Activated CD8-positive, alpha-beta memory T cell treated with anti-CD3 and anti-CD28 coated beads, Interleukin-2, amount 50 U/mL, for 24 hours (primary cell): Measurements from ENCODE around the gene ACYP2.

ENCODE experiments used
- DNase-seq: peaks from one replicate; pipeline ENCODE4 v3.0.0-alpha.2; 2020; ENCODE audit errors: extremely low read depth

Gene ACYP2

GRCh38 chr2:54212456-54212855 lies 97.0 kb downstream of the ACYP2 start:
- no peak for DNase-seq

GRCh38 chr2:54213082-54213481 lies 97.7 kb downstream of the ACYP2 start:
- no peak for DNase-seq

GRCh38 chr2:54224997-54225396 lies 109.6 kb downstream of the ACYP2 start:
- no peak for DNase-seq

GRCh38 chr2:54226260-54226659 lies 110.8 kb downstream of the ACYP2 start:
- DNase-seq = no peak

GRCh38 chr2:54227798-54228197 lies 112.4 kb downstream of the ACYP2 start:
- DNase-seq = no peak

GRCh38 chr2:54228945-54229344 lies 113.5 kb downstream of the ACYP2 start:
- DNase-seq = no peak

GRCh38 chr2:54233832-54234649 lies 118.6 kb downstream of the ACYP2 start:
- DNase-seq = no peak

- no peak for DNase-seq
Measured at GRCh38 chr2:54237428-54237827, 122.0 kb downstream of the ACYP2 start.

GRCh38 chr2:54239427-54239826 lies 124.0 kb downstream of the ACYP2 start:
- no peak for DNase-seq

GRCh38 chr2:54240515-54241469 lies 125.4 kb downstream of the ACYP2 start:
- no peak for DNase-seq

GRCh38 chr2:54247115-54247514 lies 131.7 kb downstream of the ACYP2 start:
- DNase-seq = no peak

- no peak for DNase-seq
Measured at GRCh38 chr2:54249629-54250028, 134.2 kb downstream of the ACYP2 start.

- DNase-seq = no peak
Measured at GRCh38 chr2:54254180-54254579, 138.8 kb downstream of the ACYP2 start.

- no peak for DNase-seq
Measured at GRCh38 chr2:54255230-54256090, 140.0 kb downstream of the ACYP2 start.

- no peak for DNase-seq
Measured at GRCh38 chr2:54256091-54256694, 140.8 kb downstream of the ACYP2 start, which contains the start of gene TSPYL6. TSS of gene TSPYL6 (minus strand) at chr2:54256229. CDS start at chr2:54256151, 78 bp downstream.

- DNase-seq = no peak
Measured at GRCh38 chr2:54258166-54258565, 142.8 kb downstream of the ACYP2 start.

- DNase-seq = no peak
Measured at GRCh38 chr2:54259413-54260240, 144.2 kb downstream of the ACYP2 start.

GRCh38 chr2:54260241-54260595 lies 144.8 kb downstream of the ACYP2 start:
- DNase-seq = no peak

GRCh38 chr2:54261537-54261936 lies 146.1 kb downstream of the ACYP2 start:
- DNase-seq = no peak

GRCh38 chr2:54262015-54262765 lies 146.8 kb downstream of the ACYP2 start:
- no peak for DNase-seq
